Subcutaneous adipose tissue (tissue), 4 donors: ENCODE results near the gene MAP3K4. TPM values are rescaled to one million over a fixed set of nuclear protein-coding genes. Genes with fewer than 3 reads are reported as not detected.

ENCODE experiments used
- total RNA-seq, 4 donors: library from RNA; depleted of rRNA; stranded (reverse); fragments of >200 nt; gene quantifications; one replicate each; pipeline ENCODE4 v1.1.0, GENCODE V29; 2016
- TF ChIP-seq, protein P1 (sequence below): fragments of 450-650 bp; IDR thresholded peaks from one replicate; pipeline ENCODE4 v1.5.1; 2016; ENCODE audit warnings: low read depth, mild to moderate bottlenecking, control low read depth, antibody characterized with exemption, moderate library complexity

MAP3K4 gene
- total RNA-seq, 4 donors from 2014 or later, result 26.2 to 36.7 (median 36.1) TPM

DNA sequence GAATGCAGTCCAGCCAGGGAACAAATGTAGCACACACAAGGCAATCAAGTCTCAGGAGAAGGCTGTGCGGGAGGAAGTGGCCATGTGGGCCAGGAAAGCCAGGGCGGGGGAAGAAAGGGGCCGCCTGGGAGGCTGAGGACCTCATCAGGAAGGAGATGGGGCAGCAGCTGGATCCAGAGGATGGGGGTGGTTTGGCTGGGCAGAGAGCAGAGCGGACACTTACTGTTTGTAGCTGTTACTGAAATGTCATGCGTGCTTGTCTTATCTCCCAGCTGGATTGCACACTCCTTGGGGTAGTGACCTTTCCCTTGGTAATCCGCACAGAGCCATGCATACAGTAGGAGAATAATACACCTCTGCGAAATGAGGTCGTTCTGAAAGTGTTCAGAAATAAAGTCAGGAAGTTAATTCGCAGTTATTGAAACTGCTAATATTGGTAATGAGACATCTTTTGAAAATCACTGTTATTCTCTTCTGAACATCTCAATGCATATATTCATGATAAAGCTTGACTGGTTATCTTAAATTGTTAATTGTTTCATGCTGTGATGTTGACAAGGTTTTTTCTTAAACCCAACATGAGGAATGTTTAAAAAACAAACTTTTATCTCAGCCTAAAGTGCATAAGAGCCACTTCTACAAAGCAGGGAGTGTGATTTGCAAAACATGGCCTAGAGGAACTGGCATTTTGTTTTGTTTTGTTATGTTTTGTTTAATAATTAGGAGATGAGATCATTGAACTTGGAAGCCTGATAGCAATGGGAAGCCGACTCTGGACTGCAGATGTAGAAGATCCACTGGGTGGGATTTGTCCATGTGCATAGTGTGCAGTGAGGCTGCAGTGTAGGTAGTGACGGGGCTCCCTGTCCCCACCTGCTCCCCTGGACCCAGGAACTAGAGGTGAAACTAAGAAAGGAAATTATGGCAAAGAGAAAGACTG lies 18.0 kb upstream of the MAP3K4 start:
- TF ChIP-seq, protein P1, sequence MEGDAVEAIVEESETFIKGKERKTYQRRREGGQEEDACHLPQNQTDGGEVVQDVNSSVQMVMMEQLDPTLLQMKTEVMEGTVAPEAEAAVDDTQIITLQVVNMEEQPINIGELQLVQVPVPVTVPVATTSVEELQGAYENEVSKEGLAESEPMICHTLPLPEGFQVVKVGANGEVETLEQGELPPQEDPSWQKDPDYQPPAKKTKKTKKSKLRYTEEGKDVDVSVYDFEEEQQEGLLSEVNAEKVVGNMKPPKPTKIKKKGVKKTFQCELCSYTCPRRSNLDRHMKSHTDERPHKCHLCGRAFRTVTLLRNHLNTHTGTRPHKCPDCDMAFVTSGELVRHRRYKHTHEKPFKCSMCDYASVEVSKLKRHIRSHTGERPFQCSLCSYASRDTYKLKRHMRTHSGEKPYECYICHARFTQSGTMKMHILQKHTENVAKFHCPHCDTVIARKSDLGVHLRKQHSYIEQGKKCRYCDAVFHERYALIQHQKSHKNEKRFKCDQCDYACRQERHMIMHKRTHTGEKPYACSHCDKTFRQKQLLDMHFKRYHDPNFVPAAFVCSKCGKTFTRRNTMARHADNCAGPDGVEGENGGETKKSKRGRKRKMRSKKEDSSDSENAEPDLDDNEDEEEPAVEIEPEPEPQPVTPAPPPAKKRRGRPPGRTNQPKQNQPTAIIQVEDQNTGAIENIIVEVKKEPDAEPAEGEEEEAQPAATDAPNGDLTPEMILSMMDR, result no peak

- TF ChIP-seq, protein P1, result no peak
Observed at GRCh38 chr6:160974304-160974771, 17.2 kb upstream of the MAP3K4 start.

- TF ChIP-seq, protein P1, result no peak
Observed at GRCh38 chr6:160975162-160975561, 16.4 kb upstream of the MAP3K4 start.

DNA sequence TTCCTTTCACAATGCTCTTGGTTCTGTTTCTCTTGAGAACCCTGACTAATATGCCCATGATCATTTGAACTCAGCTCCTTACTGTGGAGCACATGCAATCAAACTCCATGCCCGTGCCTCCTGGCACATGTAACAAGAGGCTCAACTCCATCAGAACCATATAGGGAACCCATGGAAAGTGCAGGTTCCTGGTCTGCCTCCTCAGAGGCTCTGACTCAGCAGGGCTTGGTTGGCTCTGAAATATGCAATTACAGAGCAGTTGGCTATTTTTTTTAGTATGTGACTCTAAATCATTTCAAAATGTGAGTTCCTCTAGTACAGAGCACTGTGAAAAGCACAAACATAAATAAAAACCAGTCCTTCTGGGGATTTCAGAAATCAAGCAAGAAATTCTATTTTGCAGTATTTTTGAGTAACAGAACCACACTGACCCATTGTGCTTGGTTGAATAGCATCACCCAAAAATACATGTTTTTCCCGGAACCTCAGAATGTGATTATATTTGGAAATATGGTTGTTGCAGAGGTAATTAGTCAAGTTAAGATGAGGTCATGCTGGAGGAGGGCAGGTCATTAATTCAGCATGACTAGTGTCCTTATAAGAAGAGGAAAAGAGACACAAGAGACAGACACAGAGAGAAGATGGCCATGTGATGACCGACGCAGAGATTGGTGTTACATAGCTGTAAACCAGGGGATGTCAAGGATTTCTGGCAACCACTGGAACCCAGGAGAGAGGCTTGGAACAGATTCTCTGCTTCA lies 13.2 kb upstream of the MAP3K4 start:
- TF ChIP-seq, protein P1, result no peak

DNA sequence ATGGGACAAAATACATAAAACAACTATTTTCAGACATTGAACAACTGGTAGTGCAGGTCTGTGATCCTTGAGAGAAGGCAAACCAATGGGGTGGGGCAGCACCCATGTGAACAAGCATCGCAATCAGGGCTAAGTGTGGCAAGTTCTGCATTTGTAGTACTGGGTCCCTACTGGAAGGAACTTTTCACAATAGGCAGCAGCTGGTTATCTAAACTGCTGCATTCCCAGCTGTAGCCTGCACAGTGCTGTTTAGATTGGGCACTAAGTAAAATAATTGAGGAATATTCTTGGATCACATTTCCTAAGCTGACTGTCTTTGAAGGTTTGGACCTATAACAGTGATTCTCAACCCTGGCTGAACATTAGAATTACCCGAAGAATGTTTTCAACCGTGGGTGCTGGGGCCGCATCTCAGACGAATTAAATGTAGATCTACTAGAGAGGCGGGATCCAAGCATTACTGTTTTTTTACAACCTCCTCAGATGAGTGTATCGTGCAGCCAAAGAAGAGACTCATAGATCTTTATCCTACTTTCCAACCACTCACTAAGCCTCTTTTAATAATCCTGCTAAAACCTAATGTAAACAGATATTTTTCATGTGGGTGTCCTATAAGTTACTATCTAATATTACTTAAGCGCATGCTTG lies 12.4 kb upstream of the MAP3K4 start:
- TF ChIP-seq, protein P1, result no peak

GRCh38 chr6:160986851-160987250 lies 4.7 kb upstream of the MAP3K4 start:
- TF ChIP-seq, protein P1, result no peak

- TF ChIP-seq, protein P1, result no peak
Observed at GRCh38 chr6:160987265-160987664, 4.3 kb upstream of the MAP3K4 start.
